Mesodermal cell (in vitro differentiated cells): ENCODE data around the gene PGS1.
A peak's percentile ranks its signal among the peaks of the same experiment; 100 is the strongest.

Experiments
- H3K27ac ChIP-seq: 2 replicates; pipeline ENCODE4 v1.7.0; 2013; ENCODE audit warnings: mild to moderate bottlenecking, low read depth, low read length, moderate library complexity; ENCODE audit not compliant: severe bottlenecking
- H3K36me3 ChIP-seq: 2 replicates; pipeline ENCODE4 v1.7.1; 2013; ENCODE audit warnings: mild to moderate bottlenecking, low read length, moderate library complexity; ENCODE audit not compliant: control insufficient read depth, insufficient read depth
- H3K4me1 ChIP-seq: one replicate; pipeline ENCODE4 v1.7.1; 2013; ENCODE audit warnings: mild to moderate bottlenecking, low read length; ENCODE audit not compliant: insufficient read depth, control insufficient read depth, poor library complexity, severe bottlenecking
- H3K4me3 ChIP-seq: 2 replicates; pipeline ENCODE4 v1.7.0; 2013; ENCODE audit warnings: low read length, control low read depth, mild to moderate bottlenecking; ENCODE audit not compliant: insufficient read depth, poor library complexity, severe bottlenecking; ENCODE audit errors: extremely low read depth
- H3K9me3 ChIP-seq: 2 replicates; pipeline ENCODE4 v1.7.1; 2013; ENCODE audit warnings: mild to moderate bottlenecking, low read length, moderate library complexity; ENCODE audit not compliant: control insufficient read depth
- WGBS, 2 experiments: methylation state at CpG; one replicate each; pipeline ENCODE4 v1.1.5; 2013; ENCODE audit warnings: missing lambda C conversion rate in 2 of 2; ENCODE audit not compliant: insufficient coverage in 2 of 2; 5-methylcytosine and 5-hydroxymethylcytosine counted together

Gene PGS1

GRCh38 chr17:78340183-78340955, 38.1 kb upstream of the PGS1 start:
- 82 to 85% methylated on average over 5 to 7 of the region's 10 CpGs for WGBS, 2 experiments

GRCh38 chr17:78341559-78342448, 36.6 kb upstream of the PGS1 start:
- Histone ChIP-seq H3K9me3 (no peaks in the 10 kb centered on the region), H3K36me3 (no peaks in the 10 kb centered on the region), H3K4me1 (peaks cover 20% of the 10 kb centered on the region), H3K27ac (peak overlapping the region; percentile 59), H3K4me3 (peak overlapping the region; percentile 11)
- 7 to 9% methylated on average over 60 to 75 of the region's 95 CpGs for WGBS, 2 experiments

More at GRCh38 chr17:78340183-78340955, 38.1 kb upstream of the PGS1 start:
- no peaks in the 10 kb centered on the region for H3K36me3 ChIP-seq
- H3K4me3 ChIP-seq: no peak overlapping the region
- no peaks in the 10 kb centered on the region for H3K9me3 ChIP-seq
- peaks cover 20% of the 10 kb centered on the region for H3K4me1 ChIP-seq
- H3K27ac ChIP-seq: no peak overlapping the region

GRCh38 chr17:78342449-78343186, 35.8 kb upstream of the PGS1 start:
- WGBS, 2 experiments: 34 to 38% methylated on average over 14 to 16 of the region's 26 CpGs
- Histone ChIP-seq H3K27ac (peak overlapping the region; percentile 59), H3K4me1 (peaks cover 20% of the 10 kb centered on the region), H3K4me3 (peak overlapping the region; percentile 11), H3K9me3 (no peaks in the 10 kb centered on the region), H3K36me3 (no peaks in the 10 kb centered on the region)

- Histone ChIP-seq H3K9me3 (no peaks in the 10 kb centered on the region), H3K36me3 (no peaks in the 10 kb centered on the region), H3K4me1 (peaks cover 20% of the 10 kb centered on the region), H3K4me3 (no peak overlapping the region), H3K27ac (peak overlapping the region; percentile 57)
- 29 to 50% methylated on average over 2 to 3 of the region's 5 CpGs for WGBS, 2 experiments
Measured at GRCh38 chr17:78343187-78343542, 35.3 kb upstream of the PGS1 start.

GRCh38 chr17:78343543-78344201, 34.8 kb upstream of the PGS1 start:
- no peaks in the 10 kb centered on the region for H3K9me3 ChIP-seq
- peaks cover 20% of the 10 kb centered on the region for H3K4me1 ChIP-seq
- H3K36me3 ChIP-seq: no peaks in the 10 kb centered on the region
- H3K4me3 ChIP-seq: no peak overlapping the region
- 90 to 92% methylated on average over 17 to 18 of the region's 19 CpGs for WGBS, 2 experiments
- H3K27ac ChIP-seq: peak overlapping the region; percentile 57

GRCh38 chr17:78344666-78345065, 33.8 kb upstream of the PGS1 start:
- WGBS, 2 experiments: 95 to 99% methylated on average over 9 of the region's 10 CpGs
- peaks cover 20% of the 10 kb centered on the region for H3K4me1 ChIP-seq
- H3K9me3 ChIP-seq: no peaks in the 10 kb centered on the region
- H3K4me3 ChIP-seq: no peak overlapping the region
- no peaks in the 10 kb centered on the region for H3K36me3 ChIP-seq
- H3K27ac ChIP-seq: no peak overlapping the region

- H3K9me3 ChIP-seq: no peaks in the 10 kb centered on the region
- H3K4me1 ChIP-seq: peaks cover 17% of the 10 kb centered on the region
- no peak overlapping the region for H3K4me3 ChIP-seq
- 88 to 95% methylated on average over 6 of the region's 8 CpGs for WGBS, 2 experiments
- no peak overlapping the region for H3K27ac ChIP-seq
- no peaks in the 10 kb centered on the region for H3K36me3 ChIP-seq
Measured at GRCh38 chr17:78345172-78345571, 33.3 kb upstream of the PGS1 start.

GRCh38 chr17:78345791-78346494, 32.5 kb upstream of the PGS1 start:
- H3K36me3 ChIP-seq: no peaks in the 10 kb centered on the region
- 92 to 93% methylated on average over 7 to 8 of the region's 10 CpGs for WGBS, 2 experiments
- no peak overlapping the region for H3K4me3 ChIP-seq
- no peaks in the 10 kb centered on the region for H3K9me3 ChIP-seq
- peaks cover 17% of the 10 kb centered on the region for H3K4me1 ChIP-seq
- no peak overlapping the region for H3K27ac ChIP-seq

- WGBS, 2 experiments: 90% methylated on average over 11 of the region's 13 CpGs
Measured at GRCh38 chr17:78346605-78347250, 31.7 kb upstream of the PGS1 start.

More at GRCh38 chr17:78346605-78347250, 31.7 kb upstream of the PGS1 start:
- Histone ChIP-seq H3K27ac (no peak overlapping the region), H3K9me3 (no peaks in the 10 kb centered on the region), H3K4me1 (peaks cover 25% of the 10 kb centered on the region), H3K36me3 (no peaks in the 10 kb centered on the region), H3K4me3 (no peak overlapping the region)
